Neuronal stem cell (in vitro differentiated cells): Measurements from ENCODE around the gene RAB34.
"Not testable (repeated sequence)": the region's sequence is repeated elsewhere in the genome, so short reads cannot be mapped to it uniquely, and the experiment has no call there.

ENCODE experiments used
- DNase-seq: peaks from one replicate; pipeline ENCODE4 v3.0.0-alpha.2; 2013; ENCODE audit warnings: low spot score
- H2AFZ ChIP-seq: one replicate; pipeline ENCODE4 v1.6.1; 2013; ENCODE audit warnings: mild to moderate bottlenecking, low read length, inconsistent platforms
- H2AK5ac ChIP-seq: 2 replicates; pipeline ENCODE4 v1.6.1; 2013; ENCODE audit warnings: low read depth, mild to moderate bottlenecking, inconsistent platforms, low read length, moderate library complexity, mixed read lengths
- H2BK120ac ChIP-seq: 2 replicates; pipeline ENCODE4 v1.6.1; 2013; ENCODE audit warnings: low read depth, mild to moderate bottlenecking, inconsistent platforms, low read length, moderate library complexity, mixed read lengths
- H2BK12ac ChIP-seq: one replicate; pipeline ENCODE4 v1.6.1; 2013; ENCODE audit warnings: low read length, inconsistent platforms
- H2BK15ac ChIP-seq: 2 replicates; pipeline ENCODE4 v1.6.1; 2013; ENCODE audit warnings: mild to moderate bottlenecking, low read length, inconsistent platforms, mixed read lengths
- H2BK5ac ChIP-seq: one replicate; pipeline ENCODE4 v1.6.1; 2013; ENCODE audit warnings: inconsistent platforms, mild to moderate bottlenecking, low read length, moderate library complexity
- H3K14ac ChIP-seq: one replicate; pipeline ENCODE4 v1.6.1; 2013; ENCODE audit warnings: low read length, inconsistent platforms
- H3K18ac ChIP-seq: 2 replicates; pipeline ENCODE4 v1.6.1; 2013; ENCODE audit warnings: low read length, inconsistent platforms
- H3K23ac ChIP-seq: 2 replicates; pipeline ENCODE4 v1.6.1; 2013; ENCODE audit warnings: low read depth, mild to moderate bottlenecking, mixed read lengths, low read length, inconsistent platforms; ENCODE audit not compliant: poor library complexity
- H3K27ac ChIP-seq: replicated peaks from 3 replicates; pipeline ENCODE4 v1.5.1; 2013; ENCODE audit warnings: low read length, inconsistent platforms
- H3K27me3 ChIP-seq, 3 experiments: 2 replicates each; pipeline ENCODE4 v1.6.1; 2013; ENCODE audit warnings: low read length in 3 of 3, mild to moderate bottlenecking in 2 of 3, inconsistent platforms in 1 of 3, low read depth in 1 of 3, mixed read lengths in 1 of 3, moderate library complexity in 1 of 3; ENCODE audit not compliant: control insufficient read depth in 3 of 3, insufficient read depth in 3 of 3
- H3K36me3 ChIP-seq, 2 donors: replicated peaks in 1 of 2; 2 replicates each; pipeline ENCODE4 v1.6.1; 2013; ENCODE audit warnings: low read length in 2 of 2; ENCODE audit not compliant: control insufficient read depth in 2 of 2, insufficient read depth in 2 of 2
- H3K4ac ChIP-seq: 2 replicates; pipeline ENCODE4 v1.6.1; 2013; ENCODE audit warnings: inconsistent platforms, mild to moderate bottlenecking, low read length, moderate library complexity
- H3K4me1 ChIP-seq, 2 donors: 1 replicate in 1 of 2; 2 replicates in 1 of 2; pipeline ENCODE4 v1.6.1; 2013; ENCODE audit warnings: low read length in 2 of 2, low read depth in 1 of 2; ENCODE audit not compliant: control insufficient read depth in 2 of 2, insufficient read depth in 1 of 2
- H3K4me2 ChIP-seq: one replicate; pipeline ENCODE4 v1.6.1; 2013; ENCODE audit warnings: mild to moderate bottlenecking, low read length, inconsistent platforms; ENCODE audit not compliant: insufficient read depth, poor library complexity, severe bottlenecking
- H3K4me3 ChIP-seq, 2 donors: 2 replicates each; pipeline ENCODE4 v1.5.1; 2013; ENCODE audit warnings: low read length in 2 of 2, mild to moderate bottlenecking in 2 of 2, inconsistent platforms in 1 of 2, moderate library complexity in 1 of 2
- H3K79me1 ChIP-seq: one replicate; pipeline ENCODE4 v1.6.1; 2013; ENCODE audit warnings: low read depth, mild to moderate bottlenecking, inconsistent platforms, low read length, moderate library complexity
- H3K9ac ChIP-seq: one replicate; pipeline ENCODE4 v1.6.1; 2013; ENCODE audit warnings: mild to moderate bottlenecking, low read depth, low read length, inconsistent platforms; ENCODE audit not compliant: poor library complexity
- H3K9me3 ChIP-seq, 2 donors: replicated peaks in 1 of 2; 2 replicates each; pipeline versions ENCODE3 to v1.6.1; 2013; ENCODE audit warnings: low read length in 2 of 2, mild to moderate bottlenecking in 2 of 2, inconsistent platforms in 1 of 2, low read depth in 1 of 2, mixed read lengths in 1 of 2, moderate library complexity in 1 of 2; ENCODE audit not compliant: control insufficient read depth in 2 of 2, insufficient read depth in 1 of 2
- H4K8ac ChIP-seq: one replicate; pipeline ENCODE4 v1.6.1; 2013; ENCODE audit warnings: low read depth, mild to moderate bottlenecking, inconsistent platforms, low read length, moderate library complexity
- H4K91ac ChIP-seq: one replicate; pipeline ENCODE4 v1.6.1; 2013; ENCODE audit warnings: low read length, low read depth, mild to moderate bottlenecking, inconsistent platforms; ENCODE audit not compliant: poor library complexity
- WGBS, 2 donors: extraction: QIAGEN DNeasy Blood & Tissue Kit; methylation state at CpG; one replicate each; pipeline ENCODE4 v1.1.7; 2013; ENCODE audit warnings: missing lambda C conversion rate in 2 of 2, mixed read lengths in 1 of 2; ENCODE audit not compliant: insufficient read length in 2 of 2, insufficient replicate concordance in 1 of 2; ENCODE audit errors: extremely low coverage in 2 of 2; 5-methylcytosine and 5-hydroxymethylcytosine counted together

Gene RAB34

GRCh38 chr17:28722417-28723158, 4.9 kb upstream of the RAB34 start:
- no peak overlapping the region for H2BK12ac ChIP-seq
- peaks cover 0 to 1% of the 10 kb centered on the region in 2 donors for H3K9me3 ChIP-seq
- no peak overlapping the region for H3K27ac ChIP-seq
- DNase-seq = no peak
- H3K18ac ChIP-seq = no peak overlapping the region
- no peak overlapping the region for H3K14ac ChIP-seq
- no peak overlapping the region for H2BK120ac ChIP-seq
- no peak overlapping the region for H4K91ac ChIP-seq
- no peak overlapping the region for H3K4me2 ChIP-seq
- H3K4me1 ChIP-seq = peaks cover 29 to 35% of the 10 kb centered on the region in 2 donors
- no CpG with 5 or more reads among the region's 7 CpGs for WGBS, 2 donors
- H3K23ac ChIP-seq = no peak overlapping the region
- peak overlapping the region; percentile 13 for H3K9ac ChIP-seq
- no peak overlapping the region for H2BK5ac ChIP-seq
- H2AK5ac ChIP-seq = no peak overlapping the region
- peaks cover 31 to 52% of the 10 kb centered on the region in 2 donors for H3K36me3 ChIP-seq
- no peak overlapping the region for H4K8ac ChIP-seq
- H2AFZ ChIP-seq = no peak overlapping the region
- no peak overlapping the region for H2BK15ac ChIP-seq
- H3K4me3 ChIP-seq = no peak overlapping the region
- H3K4ac ChIP-seq = no peak overlapping the region
- no peaks in the 10 kb centered on the region for H3K27me3 ChIP-seq
- H3K79me1 ChIP-seq = peaks cover 9% of the 10 kb centered on the region

- not testable (repeated sequence) for H2AK5ac ChIP-seq, DNase-seq, H4K8ac ChIP-seq, H2AFZ ChIP-seq, H3K9ac ChIP-seq, H4K91ac ChIP-seq, H3K23ac ChIP-seq, H3K4ac ChIP-seq, H3K27me3 ChIP-seq, H3K14ac ChIP-seq, H2BK120ac ChIP-seq, H3K18ac ChIP-seq, H2BK15ac ChIP-seq, H2BK12ac ChIP-seq, H3K9me3 ChIP-seq, H3K27ac ChIP-seq, H2BK5ac ChIP-seq
- peaks cover 36 to 38% of the 10 kb centered on the region in 2 donors for H3K4me1 ChIP-seq
- H3K4me2 ChIP-seq = peak overlapping the region; percentile 60
- peaks cover 31 to 58% of the 10 kb centered on the region in 2 donors for H3K36me3 ChIP-seq
- no CpG with 5 or more reads among the region's 19 CpGs for WGBS, 2 donors
- peak overlapping the region; percentile 83 to 96 for H3K4me3 ChIP-seq
- peaks cover 10% of the 10 kb centered on the region for H3K79me1 ChIP-seq
These were observed 3.3 kb upstream of the RAB34 start for GRCh38 chr17:28720997-28721329.

- Histone ChIP-seq H2BK15ac (no peak overlapping the region), H3K9ac (peak overlapping the region; percentile 92), H3K4me1 (peaks cover 36 to 44% of the 10 kb centered on the region in 2 donors), H2AFZ (peak overlapping the region; percentile 56), H3K4ac (no peak overlapping the region), H2AK5ac (peak overlapping the region; percentile 68), H3K27ac (no peak overlapping the region), H3K23ac (peak overlapping the region; percentile 82), H4K91ac (peak overlapping the region; percentile 82), H2BK120ac (no peak overlapping the region), H2BK5ac (peak overlapping the region; percentile 13), H3K36me3 (peaks cover 33 to 63% of the 10 kb centered on the region in 2 donors), H4K8ac (no peak overlapping the region), H3K14ac (no peak overlapping the region), H2BK12ac (no peak overlapping the region), H3K4me3 (peak overlapping the region; percentile 83 to 96), H3K79me1 (peaks cover 10% of the 10 kb centered on the region), H3K9me3 (peaks cover 0 to 1% of the 10 kb centered on the region in 2 donors), H3K27me3 (no peaks in the 10 kb centered on the region), H3K18ac (peak overlapping the region; percentile 94), H3K4me2 (peak overlapping the region; percentile 60)
- DNase-seq = no peak
- WGBS, 2 donors = no CpG with 5 or more reads among the region's 30 CpGs
These were observed 2.8 kb upstream of the RAB34 start for GRCh38 chr17:28720247-28720996.

GRCh38 chr17:28719021-28719433, 1.4 kb upstream of the RAB34 start:
- Histone ChIP-seq H2BK12ac (no peak overlapping the region), H2AK5ac (no peak overlapping the region), H3K27me3 (no peaks in the 10 kb centered on the region), H2BK15ac (no peak overlapping the region), H2BK120ac (no peak overlapping the region), H3K18ac (peak overlapping the region; percentile 68), H3K14ac (no peak overlapping the region), H3K4me3 (peak overlapping the region; percentile 56 to 89), H3K36me3 (peaks cover 37 to 63% of the 10 kb centered on the region in 2 donors), H3K79me1 (peaks cover 10% of the 10 kb centered on the region), H3K23ac (no peak overlapping the region), H3K4me1 (peaks cover 23 to 33% of the 10 kb centered on the region in 2 donors), H3K9ac (no peak overlapping the region), H3K27ac (peak overlapping the region; percentile 80), H4K91ac (no peak overlapping the region), H3K4me2 (peak overlapping the region; percentile 51), H2AFZ (peak overlapping the region; percentile 57), H2BK5ac (no peak overlapping the region), H3K4ac (no peak overlapping the region), H4K8ac (no peak overlapping the region), H3K9me3 (no peaks in the 10 kb centered on the region)
- no CpG with 5 or more reads among the region's 18 CpGs for WGBS, 2 donors
- DNase-seq = no peak
